MM.1S (cell line): ENCODE data around the gene MRPL27.

ENCODE experiments used
- CTCF ChIP-seq: fragments of 300-600 bp; sonication (generic); IDR thresholded peaks from 2 replicates; pipeline ENCODE4 v1.5.1; 2016; ENCODE audit warnings: antibody characterized with exemption, low read length, mixed read lengths
- EZH2 ChIP-seq: fragments of 300-600 bp; sonication (generic); optimal IDR thresholded peaks from 2 replicates; pipeline ENCODE3; 2017; ENCODE audit warnings: low read depth, mild to moderate bottlenecking, antibody characterized with exemption, low read length, mixed read lengths
- EZH2phosphoT487 ChIP-seq: fragments of 300-600 bp; sonication (generic); IDR thresholded peaks from 2 replicates; pipeline ENCODE4 v1.6.1; 2018; ENCODE audit warnings: antibody characterized with exemption, low read length

GRCh38 chr17:50389534-50389933 lies 16.6 kb upstream of the MRPL27 start:
- TF ChIP-seq CTCF: no peak
- TF ChIP-seq EZH2: no peak
- no peak for TF ChIP-seq EZH2phosphoT487
